WTC11 (cell line): ENCODE measurements around the gene FOCAD. TPM values are rescaled to one million over a fixed set of nuclear protein-coding genes. Genes with fewer than 3 reads are reported as not detected.

Experiments
- ATAC-seq: fragments of 200-7000 bp; cut with Tn5 transposase; 2 replicates; pipeline ENCODE4 v1.10.0; 2021; ENCODE audit warnings: mild to moderate bottlenecking, moderate library complexity
- CTCF ChIA-PET: fragments of 300-600 bp; sonication (Branson Sonifier 250); formaldehyde crosslinking; loops from one replicate; lab custom pipeline; 2021; ENCODE audit warnings: antibody characterized with exemption; lab: Charles Lee
- POLR2A ChIA-PET: fragments of 350-600 bp; sonication (Branson Sonifier 250); formaldehyde crosslinking; loops from one replicate; lab custom pipeline; 2021; ENCODE audit warnings: antibody characterized with exemption; lab: Charles Lee
- DNase-seq: peaks from one replicate; pipeline ENCODE4 v3.0.0; 2021; ENCODE audit warnings: low spot score
- H3K27ac Mint-ChIP-seq: 2 replicates; pipeline ENCODE4 v1.8.0; 2021; ENCODE audit warnings: mixed read lengths
- H3K27me3 Mint-ChIP-seq: 2 replicates; pipeline ENCODE4 v1.8.0; 2021; ENCODE audit warnings: low read depth, mild to moderate bottlenecking, moderate library complexity, mixed read lengths
- H3K36me3 Mint-ChIP-seq: 2 replicates; pipeline ENCODE4 v1.8.0; 2021; ENCODE audit warnings: mixed read lengths
- H3K4me1 Mint-ChIP-seq: 2 replicates; pipeline ENCODE4 v1.8.0; 2022; ENCODE audit warnings: mixed read lengths
- H3K4me3 Mint-ChIP-seq: 2 replicates; pipeline ENCODE4 v1.8.0; 2021; ENCODE audit warnings: mild to moderate bottlenecking, moderate library complexity, mixed read lengths
- H3K9me3 Mint-ChIP-seq: 2 replicates; pipeline ENCODE4 v1.8.0; 2021; ENCODE audit warnings: mixed read lengths
- CDX4 ChIP-seq: fragments of 250-450 bp; sonication (Bioruptor Pico); IDR thresholded peaks from 2 replicates; pipeline ENCODE4 v1.9.0; 2021; ENCODE audit warnings: moderate library complexity, mild to moderate bottlenecking, inconsistent platforms, borderline replicate concordance
- ELF4 ChIP-seq: sonication (generic); formaldehyde crosslinking; IDR thresholded peaks from 2 replicates; pipeline ENCODE4 v1.8.1; 2022; ENCODE audit warnings: low read depth, mild to moderate bottlenecking, moderate library complexity, missing genetic modification reagents
- EMX1 ChIP-seq: fragments of 250-450 bp; sonication (Bioruptor Pico); IDR thresholded peaks from 2 replicates; pipeline ENCODE4 v1.8.0; 2021; ENCODE audit warnings: mild to moderate bottlenecking
- GTF2I ChIP-seq: fragments of 250-450 bp; sonication (Bioruptor Pico); conservative IDR thresholded peaks from 2 replicates; pipeline ENCODE4 v1.4.0; 2021; ENCODE audit warnings: mild to moderate bottlenecking
- IRF2 ChIP-seq: sonication (generic); formaldehyde crosslinking; IDR thresholded peaks from 2 replicates; pipeline ENCODE4 v1.8.0; 2022; ENCODE audit warnings: low read depth, missing genetic modification reagents, borderline replicate concordance
- JAZF1 ChIP-seq: fragments of 250-450 bp; sonication (Bioruptor Pico); IDR thresholded peaks from 2 replicates; pipeline ENCODE4 v1.9.0; 2021; ENCODE audit warnings: moderate library complexity, mild to moderate bottlenecking, inconsistent platforms
- NR1H2 ChIP-seq: sonication (generic); formaldehyde crosslinking; IDR thresholded peaks from 2 replicates; pipeline ENCODE4 v1.9.0; 2021; ENCODE audit warnings: mild to moderate bottlenecking, moderate library complexity, missing genetic modification reagents
- NR2C2 ChIP-seq: sonication (generic); formaldehyde crosslinking; IDR thresholded peaks from 2 replicates; pipeline ENCODE4 v1.8.0; 2022; ENCODE audit warnings: mild to moderate bottlenecking, missing genetic modification reagents
- OVOL2 ChIP-seq: fragments of 250-450 bp; sonication (Bioruptor Pico); IDR thresholded peaks from 2 replicates; pipeline ENCODE4 v1.9.0; 2021; ENCODE audit warnings: mild to moderate bottlenecking, borderline replicate concordance
- SMAD3 ChIP-seq: sonication (generic); formaldehyde crosslinking; IDR thresholded peaks from 2 replicates; pipeline ENCODE4 v1.8.0; 2022; ENCODE audit warnings: missing genetic modification reagents, mild to moderate bottlenecking, borderline replicate concordance
- SMAD4 ChIP-seq: sonication (generic); formaldehyde crosslinking; IDR thresholded peaks from 2 replicates; pipeline ENCODE4 v1.8.0; 2022; ENCODE audit warnings: mild to moderate bottlenecking, missing genetic modification reagents
- TEAD4 ChIP-seq: sonication (generic); formaldehyde crosslinking; IDR thresholded peaks from 2 replicates; pipeline ENCODE4 v1.8.0; 2022; ENCODE audit warnings: mild to moderate bottlenecking, missing genetic modification reagents
- ZNF138 ChIP-seq: sonication (generic); formaldehyde crosslinking; conservative IDR thresholded peaks from 2 replicates; pipeline ENCODE4 v1.8.1; 2022; ENCODE audit warnings: mild to moderate bottlenecking, moderate library complexity, missing genetic modification reagents
- ZNF232 ChIP-seq: sonication (generic); formaldehyde crosslinking; IDR thresholded peaks from 2 replicates; pipeline ENCODE4 v1.8.0; 2022; ENCODE audit warnings: mild to moderate bottlenecking, missing genetic modification reagents
- ZNF263 ChIP-seq: sonication (generic); formaldehyde crosslinking; IDR thresholded peaks from 2 replicates; pipeline ENCODE4 v1.8.1; 2022; ENCODE audit warnings: low read depth, mild to moderate bottlenecking, moderate library complexity, missing genetic modification reagents
- ZNF416 ChIP-seq: fragments of 250-450 bp; sonication (Bioruptor Pico); IDR thresholded peaks from 2 replicates; pipeline ENCODE4 v1.9.0; 2021; ENCODE audit warnings: mild to moderate bottlenecking, inconsistent platforms
- total RNA-seq: library from RNA; stranded (reverse); gene quantifications from 3 replicates; pipeline ENCODE4 v1.2.3, GENCODE V29; 2021
- TF ChIP-seq, protein P1 (sequence below): sonication (generic); formaldehyde crosslinking; IDR thresholded peaks from 2 replicates; pipeline ENCODE4 v1.8.0; 2023; ENCODE audit warnings: mild to moderate bottlenecking, missing genetic modification reagents
- TF ChIP-seq, protein P2 (sequence below): sonication (generic); formaldehyde crosslinking; IDR thresholded peaks from 2 replicates; pipeline ENCODE4 v1.8.1; 2022; ENCODE audit warnings: missing genetic modification reagents, borderline replicate concordance
- TF ChIP-seq, protein P3 (sequence below): sonication (generic); formaldehyde crosslinking; IDR thresholded peaks from 2 replicates; pipeline ENCODE4 v1.8.1; 2023; ENCODE audit warnings: mild to moderate bottlenecking, missing genetic modification reagents, moderate library complexity

Gene FOCAD
- total RNA-seq, 1 experiment from 2014 or later: 34.3 TPM

GRCh38 chr9:20981486-20981885, 297.4 kb downstream of the FOCAD start (continued):
- TF ChIP-seq ZNF232 (CRISPR knock-in tag) (no peak), ELF4 (CRISPR knock-in tag) (no peak), NR1H2 (CRISPR knock-in tag) (no peak)
- TF ChIP-seq, protein P1, sequence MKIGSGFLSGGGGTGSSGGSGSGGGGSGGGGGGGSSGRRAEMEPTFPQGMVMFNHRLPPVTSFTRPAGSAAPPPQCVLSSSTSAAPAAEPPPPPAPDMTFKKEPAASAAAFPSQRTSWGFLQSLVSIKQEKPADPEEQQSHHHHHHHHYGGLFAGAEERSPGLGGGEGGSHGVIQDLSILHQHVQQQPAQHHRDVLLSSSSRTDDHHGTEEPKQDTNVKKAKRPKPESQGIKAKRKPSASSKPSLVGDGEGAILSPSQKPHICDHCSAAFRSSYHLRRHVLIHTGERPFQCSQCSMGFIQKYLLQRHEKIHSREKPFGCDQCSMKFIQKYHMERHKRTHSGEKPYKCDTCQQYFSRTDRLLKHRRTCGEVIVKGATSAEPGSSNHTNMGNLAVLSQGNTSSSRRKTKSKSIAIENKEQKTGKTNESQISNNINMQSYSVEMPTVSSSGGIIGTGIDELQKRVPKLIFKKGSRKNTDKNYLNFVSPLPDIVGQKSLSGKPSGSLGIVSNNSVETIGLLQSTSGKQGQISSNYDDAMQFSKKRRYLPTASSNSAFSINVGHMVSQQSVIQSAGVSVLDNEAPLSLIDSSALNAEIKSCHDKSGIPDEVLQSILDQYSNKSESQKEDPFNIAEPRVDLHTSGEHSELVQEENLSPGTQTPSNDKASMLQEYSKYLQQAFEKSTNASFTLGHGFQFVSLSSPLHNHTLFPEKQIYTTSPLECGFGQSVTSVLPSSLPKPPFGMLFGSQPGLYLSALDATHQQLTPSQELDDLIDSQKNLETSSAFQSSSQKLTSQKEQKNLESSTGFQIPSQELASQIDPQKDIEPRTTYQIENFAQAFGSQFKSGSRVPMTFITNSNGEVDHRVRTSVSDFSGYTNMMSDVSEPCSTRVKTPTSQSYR: no peak
- TF ChIP-seq, protein P2, sequence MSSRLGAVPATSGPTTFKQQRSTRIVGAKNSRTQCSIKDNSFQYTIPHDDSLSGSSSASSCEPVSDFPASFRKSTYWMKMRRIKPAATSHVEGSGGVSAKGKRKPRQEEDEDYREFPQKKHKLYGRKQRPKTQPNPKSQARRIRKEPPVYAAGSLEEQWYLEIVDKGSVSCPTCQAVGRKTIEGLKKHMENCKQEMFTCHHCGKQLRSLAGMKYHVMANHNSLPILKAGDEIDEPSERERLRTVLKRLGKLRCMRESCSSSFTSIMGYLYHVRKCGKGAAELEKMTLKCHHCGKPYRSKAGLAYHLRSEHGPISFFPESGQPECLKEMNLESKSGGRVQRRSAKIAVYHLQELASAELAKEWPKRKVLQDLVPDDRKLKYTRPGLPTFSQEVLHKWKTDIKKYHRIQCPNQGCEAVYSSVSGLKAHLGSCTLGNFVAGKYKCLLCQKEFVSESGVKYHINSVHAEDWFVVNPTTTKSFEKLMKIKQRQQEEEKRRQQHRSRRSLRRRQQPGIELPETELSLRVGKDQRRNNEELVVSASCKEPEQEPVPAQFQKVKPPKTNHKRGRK (CRISPR knock-in tag): no peak

DNA sequence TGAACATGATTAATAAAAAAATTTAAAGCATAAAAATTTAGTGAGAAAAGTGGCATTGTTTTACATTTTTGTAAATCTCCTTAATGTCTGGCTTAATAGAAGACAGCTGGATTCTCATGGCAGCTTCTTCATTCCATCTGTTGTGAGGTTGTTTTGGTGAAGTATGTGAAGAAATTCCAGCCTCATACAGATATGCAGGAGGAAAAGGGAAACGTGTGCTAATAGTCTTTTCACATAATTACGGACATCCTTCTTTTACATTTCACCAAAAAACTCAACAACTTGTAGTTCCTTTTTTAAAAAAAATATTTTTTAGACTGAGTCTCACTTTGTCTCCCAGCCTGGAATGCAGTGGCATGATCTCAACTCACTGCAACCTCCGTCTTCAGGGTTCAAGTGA, 300.4 kb downstream of the FOCAD start:
- no peak overlapping the region for H3K27ac Mint-ChIP-seq
- H3K27me3 Mint-ChIP-seq: no peaks in the 10 kb centered on the region
- ChIA-PET POLR2A (no interaction called here), CTCF (no interaction called here)
- no peak for TF ChIP-seq OVOL2 (CRISPR knock-in tag)
- TF ChIP-seq ZNF138 (CRISPR knock-in tag): no peak
- TF ChIP-seq NR2C2 (CRISPR knock-in tag): no peak
- no peak for TF ChIP-seq CDX4 (CRISPR knock-in tag)
- no peak for TF ChIP-seq SMAD4
- no peak for TF ChIP-seq JAZF1
- TF ChIP-seq, protein P3, sequence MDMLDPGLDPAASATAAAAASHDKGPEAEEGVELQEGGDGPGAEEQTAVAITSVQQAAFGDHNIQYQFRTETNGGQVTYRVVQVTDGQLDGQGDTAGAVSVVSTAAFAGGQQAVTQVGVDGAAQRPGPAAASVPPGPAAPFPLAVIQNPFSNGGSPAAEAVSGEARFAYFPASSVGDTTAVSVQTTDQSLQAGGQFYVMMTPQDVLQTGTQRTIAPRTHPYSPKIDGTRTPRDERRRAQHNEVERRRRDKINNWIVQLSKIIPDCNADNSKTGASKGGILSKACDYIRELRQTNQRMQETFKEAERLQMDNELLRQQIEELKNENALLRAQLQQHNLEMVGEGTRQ (CRISPR knock-in tag): no peak
- no peak for TF ChIP-seq TEAD4 (CRISPR knock-in tag)
- TF ChIP-seq EMX1 (CRISPR knock-in tag): no peak
- TF ChIP-seq IRF2 (CRISPR knock-in tag): no peak
- TF ChIP-seq ZNF263: no peak
- TF ChIP-seq ZNF416 (CRISPR knock-in tag): no peak
- TF ChIP-seq, protein P2 (CRISPR knock-in tag): no peak
- no peak for TF ChIP-seq SMAD3 (CRISPR knock-in tag)
- TF ChIP-seq GTF2I (CRISPR knock-in tag): no peak
- no peak for ATAC-seq
- H3K4me1 Mint-ChIP-seq: peaks cover 15% of the 10 kb centered on the region
- H3K36me3 Mint-ChIP-seq: peaks cover 8% of the 10 kb centered on the region
- no peak for DNase-seq
- H3K9me3 Mint-ChIP-seq: no peaks in the 10 kb centered on the region
- no peak overlapping the region for H3K4me3 Mint-ChIP-seq
